ENCODE results near the gene CNTNAP2.

Gene CNTNAP2

DNA sequence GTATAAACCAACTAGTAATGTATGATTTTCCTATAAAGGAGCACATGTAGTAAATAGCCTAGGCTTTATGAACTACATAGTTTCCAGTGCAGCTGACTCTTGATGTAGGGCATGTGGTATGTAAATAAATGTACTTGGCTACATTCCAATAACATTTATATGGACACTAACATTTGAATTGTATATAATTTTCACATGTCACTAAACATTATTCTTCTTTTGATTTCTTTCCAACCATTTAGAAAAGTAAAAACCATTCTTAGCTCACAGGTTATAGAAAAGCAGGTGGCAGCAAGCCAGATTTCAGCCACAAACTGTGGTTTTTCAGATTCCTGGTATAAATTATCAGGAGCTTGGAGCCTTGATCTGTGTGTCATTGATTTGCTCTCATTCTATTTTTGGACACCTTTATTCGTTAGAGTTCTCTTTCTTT is 1182.0 kb downstream of the CNTNAP2 start:
- DNase-seq, result no peak

DNA sequence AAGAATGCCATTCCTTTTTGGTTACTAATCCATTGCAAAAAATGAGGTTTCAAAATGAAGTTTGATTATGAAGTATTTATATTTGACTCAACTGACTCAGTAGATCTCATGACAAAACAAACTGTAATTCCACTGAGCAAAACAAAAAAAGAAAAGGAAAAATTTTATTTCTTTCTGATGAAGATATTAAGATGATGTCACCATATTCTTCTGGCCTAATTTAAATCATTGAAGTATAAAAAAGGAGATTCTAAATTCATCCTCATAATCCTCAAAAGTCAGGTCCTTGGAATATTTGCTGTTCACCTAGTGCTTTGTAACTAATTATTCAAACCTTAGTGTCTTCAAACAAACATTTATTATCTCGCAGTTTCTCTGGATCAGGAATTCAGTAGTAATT is 1183.7 kb downstream of the CNTNAP2 start:
- DNase-seq, result no peak

DNA sequence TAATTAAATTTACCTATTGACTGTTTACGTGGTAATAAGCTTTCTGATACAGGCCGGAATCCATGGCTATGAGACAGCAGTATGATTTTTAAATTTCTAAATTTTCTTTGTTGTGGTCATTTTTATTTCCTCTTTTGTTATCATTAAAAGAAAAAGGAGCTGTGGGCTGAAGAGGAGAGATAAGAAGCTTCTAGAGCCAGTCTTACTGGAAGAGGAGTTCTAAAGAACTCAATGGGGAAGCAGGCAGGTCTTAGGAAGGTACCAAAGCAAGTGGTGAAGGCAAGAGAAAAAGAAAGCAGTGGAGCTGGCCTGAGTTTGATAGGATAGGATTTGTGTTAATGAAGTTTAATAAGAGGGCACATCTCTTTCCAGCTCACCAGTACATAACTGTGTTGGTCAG is 1187.8 kb downstream of the CNTNAP2 start:
- DNase-seq, result no peak

DNA sequence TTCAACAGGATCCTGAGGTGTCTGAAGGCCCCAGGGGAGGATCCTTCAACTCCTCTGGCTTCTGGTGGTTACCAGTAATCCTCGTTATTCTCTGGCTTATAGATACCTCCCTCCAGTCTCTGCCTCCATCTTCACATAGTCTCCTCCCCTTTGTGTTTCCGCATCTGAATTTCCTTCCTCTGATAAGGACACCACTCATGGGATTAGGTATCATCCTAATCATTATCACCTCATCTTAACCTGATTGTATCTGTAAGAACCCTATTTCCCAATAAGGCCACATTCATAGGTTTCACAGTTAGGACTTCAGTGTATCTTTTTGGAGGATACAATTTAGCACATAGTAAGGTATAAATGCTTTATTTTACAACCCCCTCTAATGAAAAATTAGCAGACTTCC is 1189.2 kb downstream of the CNTNAP2 start:
- DNase-seq, result no peak

DNA sequence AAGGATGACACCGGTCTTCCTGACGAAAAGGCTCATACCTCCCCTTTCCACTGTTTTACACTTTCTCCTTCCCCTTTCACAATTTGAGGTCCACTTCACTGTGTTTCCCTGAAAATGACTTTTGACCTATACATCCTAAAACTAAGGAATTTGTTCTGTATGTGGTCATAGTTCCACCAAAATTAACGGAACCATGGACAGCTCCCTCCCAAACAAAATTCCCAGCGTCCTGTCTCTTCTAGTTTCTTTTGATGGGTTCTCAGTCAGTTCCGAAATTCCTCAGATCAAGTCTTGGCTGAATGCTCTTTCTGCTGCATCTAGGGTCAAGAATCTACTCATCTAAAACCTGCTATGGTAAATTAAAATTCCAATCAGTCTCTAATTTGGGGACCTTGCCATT is 1191.9 kb downstream of the CNTNAP2 start:
- DNase-seq, result no peak

DNA sequence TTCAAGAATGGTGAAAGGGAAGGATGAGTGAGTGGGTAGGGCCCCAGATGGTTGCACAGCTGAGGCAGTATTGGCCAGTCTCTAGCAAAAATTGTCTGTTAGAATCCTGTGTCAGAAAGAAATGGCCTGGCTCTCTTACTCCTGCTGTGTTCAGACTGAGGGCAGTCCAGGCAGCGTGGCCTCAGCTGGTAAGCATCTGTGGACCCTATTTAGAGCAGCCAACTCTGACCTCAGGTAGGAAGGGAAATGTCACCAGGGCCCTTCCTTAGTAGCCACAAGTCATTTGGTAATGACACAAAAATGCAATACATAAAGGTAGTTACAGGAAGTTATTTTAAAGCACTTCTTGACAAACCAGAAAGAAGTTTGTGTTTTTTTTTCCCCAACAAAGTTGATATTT is 1194.7 kb downstream of the CNTNAP2 start:
- DNase-seq, result no peak

DNA sequence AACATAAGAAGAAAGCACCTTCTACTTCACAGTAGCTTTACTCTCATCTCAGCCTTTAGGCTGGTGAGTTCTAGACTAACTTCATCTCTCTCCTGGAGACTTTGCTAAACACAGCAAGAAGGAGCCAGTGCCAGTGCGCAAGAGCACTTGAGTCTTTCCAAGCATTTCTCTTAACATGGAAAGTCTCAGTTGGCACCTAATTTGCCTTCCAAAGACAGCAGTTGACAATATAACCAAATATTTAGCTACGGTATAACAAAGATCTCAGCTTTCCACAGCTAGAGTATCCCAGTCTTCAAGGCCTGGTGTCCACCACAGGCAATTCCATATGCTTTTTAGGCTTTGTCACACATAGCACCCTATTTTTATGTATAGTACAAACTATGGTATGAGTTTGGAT is 1204.9 kb downstream of the CNTNAP2 start:
- no peak for DNase-seq

DNA sequence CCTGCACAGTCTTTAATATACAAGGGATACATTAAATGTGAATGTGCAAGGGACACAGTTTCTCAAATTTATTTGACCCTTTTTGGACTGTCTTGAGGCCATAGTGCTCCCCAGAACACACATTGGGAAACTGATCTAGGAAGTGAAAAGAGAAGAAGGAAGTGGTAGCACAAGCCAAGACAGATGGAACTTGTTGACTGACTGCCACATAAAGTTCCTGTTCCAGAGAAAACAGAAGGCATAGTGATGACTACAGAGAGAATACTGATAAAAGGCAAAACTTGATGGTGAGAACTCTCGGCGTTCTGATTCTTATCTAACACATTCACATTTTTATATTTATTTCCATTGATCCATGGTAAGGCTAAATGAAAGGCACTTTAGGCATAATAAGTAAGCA is 1216.4 kb downstream of the CNTNAP2 start:
- peak; percentile 3 to 11 for DNase-seq

DNA sequence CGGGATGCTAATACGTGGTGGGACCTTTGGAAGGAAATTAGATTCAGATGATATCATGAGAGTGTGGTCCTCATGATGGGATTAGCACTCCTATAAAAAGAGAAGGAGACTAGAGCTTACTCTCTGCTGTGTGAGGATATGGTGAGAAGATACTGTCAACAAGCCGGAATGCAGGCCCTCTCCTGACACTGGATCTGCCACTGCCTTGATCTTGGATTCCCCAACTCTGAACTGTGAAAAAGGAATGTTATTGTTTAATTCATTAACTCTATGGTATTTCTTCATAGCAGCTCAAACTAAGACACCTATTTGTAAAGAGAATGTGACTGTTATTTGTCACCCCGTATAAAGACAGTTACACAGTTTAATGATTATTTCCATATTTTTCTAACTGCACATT is 1246.5 kb downstream of the CNTNAP2 start:
- no peak for DNase-seq

DNA sequence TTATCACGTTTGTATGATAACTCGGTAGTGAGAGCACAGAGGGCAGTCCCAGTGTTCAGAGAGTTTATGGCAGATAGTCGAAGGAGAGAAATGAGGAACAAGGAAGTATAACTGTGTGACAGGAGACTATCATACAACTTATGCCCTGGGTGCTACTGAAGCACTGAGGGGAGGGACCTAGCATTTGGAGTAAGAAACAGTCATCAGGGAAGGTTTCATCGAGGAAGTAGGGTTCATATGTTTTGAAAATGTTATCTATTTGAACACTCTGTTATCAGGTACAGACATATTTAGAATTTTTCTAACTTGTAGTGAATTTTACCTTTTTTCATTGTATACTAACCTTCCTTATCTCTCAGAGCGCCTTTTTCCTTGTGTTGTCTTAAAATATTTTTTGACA is 1259.6 kb downstream of the CNTNAP2 start:
- DNase-seq, result peak; percentile 2 to 8

DNA sequence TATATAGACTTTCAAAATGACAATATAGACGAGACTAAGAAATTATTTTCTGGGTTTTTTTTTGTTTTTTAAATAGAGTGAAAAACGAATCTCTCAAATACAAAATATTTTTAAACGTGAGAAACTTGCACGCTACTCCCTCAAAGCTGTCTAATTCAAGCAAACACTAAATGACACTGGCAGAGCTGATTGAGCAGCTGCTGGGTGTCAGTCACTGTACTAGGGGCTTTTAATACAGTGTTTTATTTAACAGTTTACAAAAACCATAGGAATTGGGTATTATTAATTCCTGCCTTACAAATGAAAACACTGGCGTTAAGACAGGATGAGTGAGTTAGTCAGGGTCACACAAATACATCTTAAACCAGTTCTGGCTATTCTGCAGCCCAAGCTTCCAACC is 1264.3 kb downstream of the CNTNAP2 start:
- DNase-seq, result no peak

DNA sequence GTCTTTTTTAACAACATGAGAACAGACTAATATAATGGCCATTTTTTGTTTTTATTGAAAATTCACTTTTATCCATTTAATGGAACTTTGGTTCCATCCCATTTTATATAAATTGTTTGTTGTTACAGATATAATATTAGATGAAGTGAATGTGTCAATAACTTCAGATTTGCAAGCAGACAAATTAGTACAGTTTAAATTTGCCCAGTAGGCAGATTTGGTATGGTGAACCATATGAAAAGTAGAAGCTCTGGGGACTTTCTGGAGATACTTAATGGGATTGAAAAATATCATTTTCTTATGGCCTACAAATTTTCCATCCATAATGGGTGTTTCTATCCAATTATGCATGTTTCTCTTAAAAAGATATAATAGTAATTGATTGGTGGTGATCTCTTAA is 1277.7 kb downstream of the CNTNAP2 start:
- no peak for DNase-seq

DNA sequence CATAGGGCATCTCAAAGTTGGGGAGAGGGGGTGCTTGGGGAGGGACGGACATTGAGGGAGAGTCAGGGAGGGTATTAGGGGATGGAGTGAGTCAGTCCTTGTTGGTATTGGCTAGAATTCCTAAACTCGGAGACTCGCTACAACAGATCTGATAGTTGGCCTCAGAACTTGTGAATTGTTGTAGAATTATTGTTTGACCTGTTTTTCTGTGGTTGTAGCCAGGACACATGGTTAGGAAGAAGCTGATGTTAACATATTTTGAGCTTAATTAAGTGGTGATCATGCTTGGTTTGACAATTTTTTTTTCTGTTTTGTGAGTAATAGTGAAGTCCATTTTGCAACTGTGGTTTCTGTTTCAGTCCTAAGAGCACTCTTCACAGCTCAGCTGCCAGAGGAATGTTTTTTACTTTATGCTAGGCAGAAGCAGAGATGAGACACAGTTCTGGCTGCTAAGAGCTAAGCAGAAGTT is 1283.7 kb downstream of the CNTNAP2 start:
- no peak for DNase-seq

DNA sequence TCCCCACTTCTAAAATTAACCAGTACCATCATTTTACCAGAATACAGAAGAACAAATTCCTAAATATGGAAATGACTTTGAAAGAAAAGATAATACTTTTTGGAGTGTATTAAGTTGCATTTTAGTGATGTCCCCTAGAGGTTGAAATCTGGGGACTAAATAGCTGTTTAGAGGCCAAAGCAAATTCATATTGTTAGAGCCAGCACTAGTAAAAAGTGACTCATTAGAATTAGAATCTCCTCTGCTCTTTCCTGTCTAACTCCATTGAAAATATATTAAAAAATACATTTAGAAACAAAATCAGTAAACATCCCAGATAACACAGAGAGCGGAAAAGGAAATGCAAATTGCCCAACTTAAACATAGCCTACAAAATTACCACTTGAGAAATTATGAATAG is 1284.3 kb downstream of the CNTNAP2 start:
- no peak for DNase-seq

DNA sequence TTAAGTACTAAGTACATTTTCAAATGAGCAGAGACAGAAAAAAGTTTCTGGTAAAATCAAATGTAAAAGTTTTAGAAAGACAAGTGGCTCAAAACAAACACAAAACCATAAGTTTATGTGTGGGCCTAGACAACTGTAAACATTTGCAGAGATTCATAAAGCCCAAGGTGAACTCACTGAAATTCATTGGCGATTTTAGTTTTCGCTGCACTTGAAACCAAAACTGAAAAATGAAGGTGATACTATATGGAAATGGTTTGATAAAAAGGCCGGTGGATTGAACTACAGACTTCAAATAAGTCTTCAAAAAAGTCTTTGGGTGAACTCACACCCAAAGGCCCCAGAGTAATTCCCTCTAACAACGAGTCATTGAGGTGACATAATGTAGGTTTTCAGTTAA is 1289.0 kb downstream of the CNTNAP2 start:
- DNase-seq, result no peak

DNA sequence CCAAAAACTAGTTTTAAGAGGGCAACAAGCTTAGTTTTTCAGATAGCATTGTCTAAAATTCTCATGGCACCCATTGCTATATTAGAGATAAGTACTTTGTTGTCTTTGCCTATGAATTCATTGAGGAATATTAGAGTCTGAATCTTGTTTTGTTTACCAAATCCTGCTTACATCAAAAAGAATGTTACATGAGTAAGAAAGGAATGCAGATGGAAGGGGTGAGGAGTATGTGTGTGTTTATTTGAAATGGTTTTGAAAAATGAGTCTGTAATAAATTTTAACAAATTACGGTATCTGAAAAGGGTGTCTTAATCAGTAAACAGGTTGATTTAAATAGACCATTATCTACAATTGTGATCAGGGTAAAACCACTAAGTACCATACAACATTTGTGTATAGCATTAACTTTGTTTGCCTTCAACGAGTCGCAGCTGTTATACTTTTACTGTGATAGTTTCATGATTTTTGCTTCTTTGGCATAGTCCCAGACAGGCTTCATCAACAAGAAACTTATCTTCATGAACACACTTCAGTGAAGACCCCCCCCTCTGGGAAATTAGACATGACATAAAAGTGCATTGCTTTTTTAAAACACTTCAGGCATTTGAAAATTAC is 1290.0 kb downstream of the CNTNAP2 start:
- DNase-seq, result no peak

DNA sequence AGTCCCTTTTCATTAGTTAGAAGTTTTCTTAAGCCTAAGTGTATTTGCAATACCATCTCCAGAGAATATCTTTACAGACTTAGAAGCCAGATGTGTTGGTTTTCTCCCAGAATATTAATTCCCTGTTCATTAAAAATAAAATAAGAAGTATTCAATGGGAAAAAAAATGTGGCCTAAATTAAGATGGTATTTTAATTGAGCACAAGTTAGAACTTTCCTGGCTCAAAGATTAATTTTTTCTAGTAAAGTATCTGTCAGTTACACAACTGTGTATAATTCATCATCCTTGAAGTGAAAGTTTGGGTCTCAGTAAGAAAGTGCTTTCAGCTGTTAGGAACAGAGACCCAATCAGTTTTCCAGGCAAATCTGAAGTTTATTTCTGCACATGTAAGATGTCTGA is 1294.5 kb downstream of the CNTNAP2 start:
- no peak for DNase-seq

DNA sequence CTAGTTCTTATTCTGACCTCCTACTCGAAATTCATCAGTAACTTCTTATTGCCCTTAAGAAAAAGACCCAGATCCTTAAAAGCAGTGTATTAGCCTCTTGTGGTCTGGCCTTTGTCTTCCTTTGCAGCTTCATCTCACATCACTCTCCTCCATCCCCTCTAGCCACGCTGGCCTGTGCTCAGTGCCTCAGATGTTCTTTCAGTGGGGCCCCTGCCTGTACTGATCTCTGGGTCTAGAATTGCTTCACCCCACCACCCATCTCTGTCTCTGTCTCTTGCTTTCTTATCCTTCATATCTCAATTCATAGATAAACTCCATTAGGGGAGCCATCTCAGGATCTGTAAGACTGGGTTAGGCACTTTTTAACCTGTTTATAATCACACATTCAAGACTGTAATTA is 1295.5 kb downstream of the CNTNAP2 start:
- DNase-seq, result no peak

DNA sequence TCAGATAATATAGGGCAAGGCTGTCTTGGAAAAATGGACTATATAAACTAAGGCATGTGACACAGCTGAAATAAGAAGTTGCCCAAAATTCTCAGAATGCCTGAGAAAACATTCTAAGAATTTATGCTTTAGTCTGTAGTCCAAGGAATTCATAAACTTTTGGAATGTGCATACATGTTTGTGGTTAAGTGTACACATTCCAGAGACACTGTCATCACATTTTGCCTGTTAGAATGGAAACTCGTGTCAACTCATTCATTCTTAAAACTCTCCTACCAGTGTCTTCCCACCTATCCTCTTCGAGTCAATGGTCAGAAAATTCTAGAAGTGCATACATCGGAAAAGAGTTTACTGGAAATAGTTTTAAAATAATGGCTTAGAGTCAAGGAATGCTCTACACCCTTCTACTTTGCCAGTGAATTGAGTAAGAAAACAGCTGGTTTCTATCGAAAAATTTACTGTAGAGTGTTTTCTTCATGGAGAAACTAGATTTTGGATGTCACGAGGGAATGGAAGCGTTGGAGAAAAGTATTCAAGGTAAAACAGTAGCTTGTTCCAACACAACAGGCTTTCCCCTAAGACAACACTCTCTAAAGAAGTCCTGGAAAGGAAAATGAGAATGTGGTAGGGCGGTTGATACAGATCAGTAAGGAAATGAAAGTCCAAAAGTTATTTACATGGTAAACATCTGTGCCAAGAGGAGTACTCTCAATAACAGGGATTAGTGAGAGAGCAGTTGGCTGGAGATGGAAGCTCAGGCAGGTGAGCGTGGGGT is 1296.4 kb downstream of the CNTNAP2 start:
- no peak for DNase-seq

DNA sequence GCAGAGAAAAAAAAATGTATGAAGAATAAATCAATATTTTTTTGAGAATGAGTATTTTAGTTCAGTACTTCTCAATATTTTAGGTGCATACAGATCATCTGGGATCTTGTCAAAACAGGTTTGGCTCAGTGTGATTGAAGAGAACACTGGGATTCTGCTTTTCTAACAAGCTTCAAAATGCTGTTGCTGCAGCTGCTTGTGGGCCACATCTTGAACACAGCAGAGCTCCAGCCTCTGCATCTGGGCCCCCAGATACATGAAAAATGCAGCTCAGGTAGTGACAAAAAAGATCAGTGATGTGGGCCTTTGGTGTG is 1296.9 kb downstream of the CNTNAP2 start:
- no peak for DNase-seq

DNA sequence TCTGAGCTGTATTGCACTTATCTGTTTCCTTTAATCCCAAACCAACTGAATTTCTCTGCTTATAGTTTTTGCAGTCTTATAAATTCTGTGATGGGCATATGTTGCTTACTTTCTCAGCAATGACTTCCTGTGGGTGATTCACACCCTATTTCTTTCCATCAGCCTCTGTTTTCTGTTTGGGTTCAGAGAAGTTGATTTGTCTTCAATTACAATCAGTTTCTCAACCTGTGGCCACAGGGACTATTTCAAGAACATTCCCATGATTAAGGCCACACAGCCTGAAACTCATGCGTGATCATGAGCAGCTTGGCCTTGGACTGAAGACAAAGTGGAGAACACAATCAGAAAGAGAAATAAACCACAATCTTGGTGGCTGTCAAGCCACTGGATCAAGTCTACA is 1299.4 kb downstream of the CNTNAP2 start:
- DNase-seq, result no peak

DNA sequence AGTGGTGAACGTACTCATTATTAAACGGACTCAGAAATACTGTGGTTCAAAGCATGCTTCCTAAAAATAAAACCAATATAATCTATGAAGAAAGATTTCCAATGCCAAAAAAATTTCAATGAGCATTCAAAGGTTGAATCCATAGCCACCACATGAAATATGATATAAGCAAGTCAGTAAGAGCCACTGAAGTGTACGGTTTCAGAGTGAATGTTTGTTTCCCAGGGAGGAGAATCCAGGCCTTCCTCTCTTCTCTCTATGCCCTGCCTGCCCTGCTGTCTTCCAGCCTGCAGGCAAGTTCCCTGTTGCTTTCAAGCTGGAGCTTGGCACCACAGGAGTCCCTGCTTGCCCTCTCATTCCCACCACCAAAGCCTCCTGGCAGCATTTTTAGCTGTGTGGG is 1302.4 kb downstream of the CNTNAP2 start:
- no peak for DNase-seq

DNA sequence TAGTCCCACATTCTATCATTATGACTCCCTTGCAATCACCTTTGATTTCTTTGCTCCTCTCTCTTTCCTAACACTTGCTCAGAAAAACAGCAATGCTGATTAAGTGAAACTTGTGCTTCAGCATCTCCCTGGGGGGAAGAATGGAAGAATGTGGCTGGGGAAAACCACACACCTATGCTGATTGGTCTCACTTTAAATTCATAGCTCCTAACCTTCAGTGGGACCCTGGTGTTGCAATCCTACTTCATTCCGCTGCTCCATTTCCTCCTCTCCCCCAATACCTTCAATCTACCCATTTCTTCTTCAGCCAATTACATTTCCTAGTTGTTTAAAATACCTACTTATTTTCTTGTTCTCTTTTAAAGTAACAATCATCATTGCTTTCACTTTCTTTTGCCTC is 1307.3 kb downstream of the CNTNAP2 start:
- no peak for DNase-seq

DNA sequence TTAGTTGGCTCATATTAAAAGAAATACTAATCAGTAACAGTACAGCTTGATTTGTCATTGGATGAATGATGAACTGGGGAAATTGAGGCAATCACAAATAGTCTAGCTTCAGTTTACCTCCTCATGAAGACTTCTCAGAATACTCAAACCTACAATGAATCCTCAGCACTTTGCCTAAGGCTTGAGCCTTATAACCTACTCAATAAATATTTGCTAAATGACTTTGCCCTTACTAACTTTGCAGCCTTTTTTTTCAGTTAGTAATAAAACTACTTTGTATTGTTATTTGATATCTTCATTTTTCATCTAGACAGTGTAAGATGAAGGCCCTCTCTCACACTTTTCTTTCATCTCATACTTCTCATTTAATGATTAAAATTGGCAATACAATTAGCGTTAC is 1311.5 kb downstream of the CNTNAP2 start:
- DNase-seq, result no peak

DNA sequence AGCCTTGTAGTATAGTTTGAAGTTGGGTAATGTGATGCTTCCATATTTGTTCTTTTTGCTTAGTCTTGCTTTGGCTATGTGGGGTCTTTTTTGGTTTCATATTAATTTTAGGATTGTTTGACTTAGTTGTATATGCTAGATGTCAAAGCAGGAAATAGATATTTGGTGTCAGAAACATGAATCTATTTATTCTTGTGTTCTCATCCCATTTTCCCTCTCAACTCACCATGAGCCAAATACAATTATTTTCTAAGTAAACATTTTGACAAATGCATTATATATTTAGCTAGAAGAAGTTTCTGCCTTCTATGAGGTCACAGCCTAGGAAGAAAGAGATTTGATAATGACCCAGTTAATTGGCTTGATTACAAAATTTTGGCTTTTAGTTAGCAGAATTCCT is 1313.4 kb downstream of the CNTNAP2 start:
- no peak for DNase-seq

Data from Kasumi-1 (cell line).